ENCODE results near the gene MICAL2. TPM values are rescaled to one million over a fixed set of nuclear protein-coding genes. Genes with fewer than 3 reads are reported as not detected.

MICAL2 gene
- total and polyA plus RNA-seq, 10 of the 15 experiments (the other 5 are each of a cell fraction or from before 2014, with no cell fraction given): 0.90 to 5.6 (median 2.4) TPM

GRCh38 chr11:12267921-12268320 lies 157.5 kb downstream of the MICAL2 start (continued):
- TF ChIP-seq FOS (IDR thresholded peaks at IDR 0.05; ENCODE audit: borderline replicate concordance, extremely low read depth, insufficient read length) (no peak), ZNF592 (IDR thresholded peaks at IDR 0.05) (no peak)
- TF ChIP-seq, protein P1, sequence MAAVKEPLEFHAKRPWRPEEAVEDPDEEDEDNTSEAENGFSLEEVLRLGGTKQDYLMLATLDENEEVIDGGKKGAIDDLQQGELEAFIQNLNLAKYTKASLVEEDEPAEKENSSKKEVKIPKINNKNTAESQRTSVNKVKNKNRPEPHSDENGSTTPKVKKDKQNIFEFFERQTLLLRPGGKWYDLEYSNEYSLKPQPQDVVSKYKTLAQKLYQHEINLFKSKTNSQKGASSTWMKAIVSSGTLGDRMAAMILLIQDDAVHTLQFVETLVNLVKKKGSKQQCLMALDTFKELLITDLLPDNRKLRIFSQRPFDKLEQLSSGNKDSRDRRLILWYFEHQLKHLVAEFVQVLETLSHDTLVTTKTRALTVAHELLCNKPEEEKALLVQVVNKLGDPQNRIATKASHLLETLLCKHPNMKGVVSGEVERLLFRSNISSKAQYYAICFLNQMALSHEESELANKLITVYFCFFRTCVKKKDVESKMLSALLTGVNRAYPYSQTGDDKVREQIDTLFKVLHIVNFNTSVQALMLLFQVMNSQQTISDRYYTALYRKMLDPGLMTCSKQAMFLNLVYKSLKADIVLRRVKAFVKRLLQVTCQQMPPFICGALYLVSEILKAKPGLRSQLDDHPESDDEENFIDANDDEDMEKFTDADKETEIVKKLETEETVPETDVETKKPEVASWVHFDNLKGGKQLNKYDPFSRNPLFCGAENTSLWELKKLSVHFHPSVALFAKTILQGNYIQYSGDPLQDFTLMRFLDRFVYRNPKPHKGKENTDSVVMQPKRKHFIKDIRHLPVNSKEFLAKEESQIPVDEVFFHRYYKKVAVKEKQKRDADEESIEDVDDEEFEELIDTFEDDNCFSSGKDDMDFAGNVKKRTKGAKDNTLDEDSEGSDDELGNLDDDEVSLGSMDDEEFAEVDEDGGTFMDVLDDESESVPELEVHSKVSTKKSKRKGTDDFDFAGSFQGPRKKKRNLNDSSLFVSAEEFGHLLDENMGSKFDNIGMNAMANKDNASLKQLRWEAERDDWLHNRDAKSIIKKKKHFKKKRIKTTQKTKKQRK (IDR thresholded peaks at IDR 0.05; ENCODE audit: low read depth, low read length): no peak

- H4K20me1 ChIP-seq (ENCODE audit: control insufficient read depth, insufficient read depth): no peaks in the 10 kb centered on the region
- no peak overlapping the region for H3K27ac ChIP-seq (ENCODE audit: control insufficient read depth, insufficient read depth)
- no peak overlapping the region for H3K4me2 ChIP-seq (ENCODE audit: control insufficient read depth, insufficient read depth)
- no peak for FAIRE-seq
- peaks cover 0 to 1% of the 10 kb centered on the region in 2 experiments; a peak in 3 of 4 replicates for H3K27me3 ChIP-seq (replicated peaks in 1 of 2; ENCODE audit: control insufficient read depth in 2 of 2, insufficient read depth in 2 of 2, low read length in 1 of 2)
- BruUV-seq (replicated peaks): no TSS peak
- no peak overlapping the region for H2AFZ ChIP-seq (ENCODE audit: control insufficient read depth, low read depth, low read length)
- no peak for DNase-seq (ENCODE audit: low read depth, low spot score)
- no peaks in the 10 kb centered on the region for H3K9me3 ChIP-seq (replicated peaks; ENCODE audit: control insufficient read depth, insufficient read depth, low read length)
- POLR2A ChIA-PET: no interaction called here
- 22% methylated on average over 3 of the region's 3 CpGs for WGBS (ENCODE audit: insufficient coverage, insufficient replicate concordance, low lambda C conversion rate, missing lambda C conversion rate)
- H3K36me3 ChIP-seq (ENCODE audit: control insufficient read depth in 2 of 2, insufficient read depth in 2 of 2, low read length in 1 of 2): no peaks in the 10 kb centered on the region
- CTCF ChIA-PET: interaction anchor here (0.6 to 1.4 kb wide), 2 partner anchors 13 to 417 kb away, joined by 4 read pairs; no protein-coding TSS in a partner anchor
- H3K9ac ChIP-seq (ENCODE audit: control insufficient read depth, insufficient read depth, low read length): no peak overlapping the region
- intact Hi-C loops (cut with micrococcal nuclease; ENCODE audit: unreplicated experiment) (no loop called here), in situ Hi-C loops (cut with MboI) (no loop called here)
- no peak overlapping the region for H3K4me3 ChIP-seq
- H3K79me2 ChIP-seq (ENCODE audit: control insufficient read depth, insufficient read depth, low read length): no peaks in the 10 kb centered on the region
- no peaks in the 10 kb centered on the region for H3K4me1 ChIP-seq (ENCODE audit: control insufficient read depth, insufficient read depth, low read length)
- SMC1A ChIA-PET (ENCODE audit: uncharacterized antibody, unreplicated experiment): no interaction called here
- TF ChIP-seq, protein P2, sequence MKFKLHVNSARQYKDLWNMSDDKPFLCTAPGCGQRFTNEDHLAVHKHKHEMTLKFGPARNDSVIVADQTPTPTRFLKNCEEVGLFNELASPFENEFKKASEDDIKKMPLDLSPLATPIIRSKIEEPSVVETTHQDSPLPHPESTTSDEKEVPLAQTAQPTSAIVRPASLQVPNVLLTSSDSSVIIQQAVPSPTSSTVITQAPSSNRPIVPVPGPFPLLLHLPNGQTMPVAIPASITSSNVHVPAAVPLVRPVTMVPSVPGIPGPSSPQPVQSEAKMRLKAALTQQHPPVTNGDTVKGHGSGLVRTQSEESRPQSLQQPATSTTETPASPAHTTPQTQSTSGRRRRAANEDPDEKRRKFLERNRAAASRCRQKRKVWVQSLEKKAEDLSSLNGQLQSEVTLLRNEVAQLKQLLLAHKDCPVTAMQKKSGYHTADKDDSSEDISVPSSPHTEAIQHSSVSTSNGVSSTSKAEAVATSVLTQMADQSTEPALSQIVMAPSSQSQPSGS (IDR thresholded peaks at IDR 0.05; ENCODE audit: low read length): no peak
- TF ChIP-seq ZNF24 (IDR thresholded peaks at IDR 0.05): no peak
- TF ChIP-seq POLR2A (IDR thresholded peaks at IDR 0.05; ENCODE audit: low read depth, low read length): no peak
- TF ChIP-seq TCF7 (IDR thresholded peaks at IDR 0.05; ENCODE audit: borderline replicate concordance): no peak
- no peak for TF ChIP-seq NFIC (IDR thresholded peaks at IDR 0.05; ENCODE audit: low read depth, low read length)
- no peak for TF ChIP-seq SUZ12 (IDR thresholded peaks at IDR 0.05; ENCODE audit: unreplicated experiment)
- TF ChIP-seq CEBPB (IDR thresholded peaks at IDR 0.05; ENCODE audit: borderline replicate concordance in 1 of 2, low read depth in 2 of 2, low read length in 2 of 2): no peak
- no peak for TF ChIP-seq CBX3 (IDR thresholded peaks at IDR 0.05; ENCODE audit: borderline replicate concordance, low read depth)
- TF ChIP-seq TCF12 (IDR thresholded peaks at IDR 0.05; ENCODE audit: low read depth, low read length): no peak
- no peak for TF ChIP-seq SIX5 (IDR thresholded peaks at IDR 0.05; ENCODE audit: low read depth, low read length, severe bottlenecking)
- TF ChIP-seq SMAD1 (IDR thresholded peaks at IDR 0.05; ENCODE audit: low read depth, partially characterized antibody): no peak
- no peak for TF ChIP-seq HDAC2 (IDR thresholded peaks at IDR 0.05)
- TF ChIP-seq TAF1 (IDR thresholded peaks at IDR 0.05; ENCODE audit: borderline replicate concordance, low read depth, low read length): no peak
- RAD21 ChIA-PET (ENCODE audit: unreplicated experiment): no interaction called here
- ATAC-seq: no peak
Measured at GRCh38 chr11:12269104-12269441, 158.7 kb downstream of the MICAL2 start.
